Lower leg skin (tissue), 3 donors: ENCODE measurements around the gene DYRK4.

ENCODE experiments used
- POLR2A ChIP-seq, 2 donors: fragments of 450-650 bp; IDR thresholded peaks; one replicate each; pipeline ENCODE4 v1.6.1; 2016 to 2017; ENCODE audit warnings: antibody characterized with exemption in 2 of 2, mild to moderate bottlenecking in 1 of 2, moderate library complexity in 1 of 2
- TF ChIP-seq, protein P1 (sequence below), 3 donors: fragments of 450-650 bp; IDR thresholded peaks; one replicate each; pipeline ENCODE4 v1.5.1; 2016; ENCODE audit warnings: antibody characterized with exemption in 3 of 3, mild to moderate bottlenecking in 3 of 3, moderate library complexity in 2 of 3

- TF ChIP-seq, protein P1, sequence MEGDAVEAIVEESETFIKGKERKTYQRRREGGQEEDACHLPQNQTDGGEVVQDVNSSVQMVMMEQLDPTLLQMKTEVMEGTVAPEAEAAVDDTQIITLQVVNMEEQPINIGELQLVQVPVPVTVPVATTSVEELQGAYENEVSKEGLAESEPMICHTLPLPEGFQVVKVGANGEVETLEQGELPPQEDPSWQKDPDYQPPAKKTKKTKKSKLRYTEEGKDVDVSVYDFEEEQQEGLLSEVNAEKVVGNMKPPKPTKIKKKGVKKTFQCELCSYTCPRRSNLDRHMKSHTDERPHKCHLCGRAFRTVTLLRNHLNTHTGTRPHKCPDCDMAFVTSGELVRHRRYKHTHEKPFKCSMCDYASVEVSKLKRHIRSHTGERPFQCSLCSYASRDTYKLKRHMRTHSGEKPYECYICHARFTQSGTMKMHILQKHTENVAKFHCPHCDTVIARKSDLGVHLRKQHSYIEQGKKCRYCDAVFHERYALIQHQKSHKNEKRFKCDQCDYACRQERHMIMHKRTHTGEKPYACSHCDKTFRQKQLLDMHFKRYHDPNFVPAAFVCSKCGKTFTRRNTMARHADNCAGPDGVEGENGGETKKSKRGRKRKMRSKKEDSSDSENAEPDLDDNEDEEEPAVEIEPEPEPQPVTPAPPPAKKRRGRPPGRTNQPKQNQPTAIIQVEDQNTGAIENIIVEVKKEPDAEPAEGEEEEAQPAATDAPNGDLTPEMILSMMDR (IDR thresholded peaks at IDR 0.05) = no peak
- TF ChIP-seq POLR2A (IDR thresholded peaks at IDR 0.05) = no peak
Measured at GRCh38 chr12:4584896-4585295, 22.9 kb downstream of the DYRK4 start.
